ENCODE results near the gene TMPRSS9.

The TMPRSS9 gene

DNA sequence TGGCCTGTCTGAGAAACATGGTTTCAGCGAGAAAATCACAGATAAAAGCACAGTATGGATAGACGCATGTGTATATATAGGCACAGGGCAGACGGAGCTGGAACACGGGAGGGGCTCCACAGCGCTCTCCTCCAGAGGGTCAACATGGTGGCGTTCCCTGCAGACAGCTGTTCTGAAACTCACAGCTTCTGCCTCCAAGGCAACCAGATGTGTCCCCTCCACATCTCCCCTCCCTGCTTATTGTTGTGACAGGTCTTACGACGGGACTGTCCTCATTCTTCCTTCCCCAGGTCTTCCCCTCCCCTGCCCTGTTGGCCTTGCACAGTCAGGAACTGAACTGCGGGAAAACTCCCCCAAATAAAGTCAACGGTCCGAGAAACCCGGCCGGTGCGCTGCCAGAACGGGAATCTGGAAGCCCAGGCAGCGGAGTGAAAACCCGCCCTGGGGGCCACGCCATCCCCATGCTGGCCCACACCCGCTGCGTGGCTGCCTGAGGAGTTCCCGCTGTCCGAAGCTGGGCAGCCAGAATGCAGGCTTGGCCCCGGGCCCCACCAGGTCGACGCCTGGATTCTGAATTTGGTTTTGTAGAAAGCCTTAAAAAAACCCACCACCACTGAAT, 70.0 kb downstream of the TMPRSS9 start:
- no peak overlapping the region for H3K4me3 ChIP-seq (ENCODE audit: low read length)
- TF ChIP-seq, protein P1, sequence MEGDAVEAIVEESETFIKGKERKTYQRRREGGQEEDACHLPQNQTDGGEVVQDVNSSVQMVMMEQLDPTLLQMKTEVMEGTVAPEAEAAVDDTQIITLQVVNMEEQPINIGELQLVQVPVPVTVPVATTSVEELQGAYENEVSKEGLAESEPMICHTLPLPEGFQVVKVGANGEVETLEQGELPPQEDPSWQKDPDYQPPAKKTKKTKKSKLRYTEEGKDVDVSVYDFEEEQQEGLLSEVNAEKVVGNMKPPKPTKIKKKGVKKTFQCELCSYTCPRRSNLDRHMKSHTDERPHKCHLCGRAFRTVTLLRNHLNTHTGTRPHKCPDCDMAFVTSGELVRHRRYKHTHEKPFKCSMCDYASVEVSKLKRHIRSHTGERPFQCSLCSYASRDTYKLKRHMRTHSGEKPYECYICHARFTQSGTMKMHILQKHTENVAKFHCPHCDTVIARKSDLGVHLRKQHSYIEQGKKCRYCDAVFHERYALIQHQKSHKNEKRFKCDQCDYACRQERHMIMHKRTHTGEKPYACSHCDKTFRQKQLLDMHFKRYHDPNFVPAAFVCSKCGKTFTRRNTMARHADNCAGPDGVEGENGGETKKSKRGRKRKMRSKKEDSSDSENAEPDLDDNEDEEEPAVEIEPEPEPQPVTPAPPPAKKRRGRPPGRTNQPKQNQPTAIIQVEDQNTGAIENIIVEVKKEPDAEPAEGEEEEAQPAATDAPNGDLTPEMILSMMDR (conservative IDR thresholded peaks at IDR 0.05; ENCODE audit: low read length): no peak
- DNase-seq (ENCODE audit: low read depth): no peak

DNA sequence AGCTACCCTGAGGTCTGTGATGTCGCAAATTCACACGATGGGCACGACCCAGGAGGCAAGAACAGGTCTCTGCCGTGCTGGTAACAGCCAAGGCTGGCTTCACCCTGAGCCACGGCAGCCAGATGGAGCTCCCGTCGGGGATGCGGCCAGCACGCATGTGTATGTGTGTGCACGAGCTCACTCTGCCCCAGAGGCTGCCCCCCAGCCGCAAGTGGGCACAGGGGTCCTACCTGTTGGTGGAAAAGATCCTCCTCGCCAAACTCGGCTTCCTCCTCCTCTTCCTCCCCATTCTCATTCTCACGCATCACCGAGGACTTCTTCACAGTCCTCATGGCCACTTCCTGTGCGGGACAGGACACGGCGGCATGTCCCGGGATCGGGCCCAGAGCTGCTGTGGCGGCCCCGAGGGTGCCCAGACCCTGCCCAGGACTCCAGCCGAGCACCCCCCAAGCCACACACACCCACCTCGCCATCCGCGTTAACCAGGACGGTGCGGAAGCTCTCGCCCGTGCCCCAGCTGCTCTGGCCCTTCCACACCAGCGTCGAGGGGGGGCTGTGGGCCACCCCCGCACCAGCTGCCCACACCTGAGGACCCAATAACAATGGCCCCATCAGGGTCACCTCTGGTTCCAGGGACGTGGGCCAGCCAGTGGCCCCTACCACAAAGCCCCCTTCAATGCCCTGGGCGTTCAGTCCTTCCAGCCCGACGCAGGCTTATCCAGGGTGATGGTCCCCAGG, 71.4 kb downstream of the TMPRSS9 start:
- no peak for DNase-seq (ENCODE audit: low read depth)
- TF ChIP-seq, protein P1 (conservative IDR thresholded peaks at IDR 0.05; ENCODE audit: low read length): no peak
- H3K4me3 ChIP-seq (ENCODE audit: low read length): no peak overlapping the region

DNA sequence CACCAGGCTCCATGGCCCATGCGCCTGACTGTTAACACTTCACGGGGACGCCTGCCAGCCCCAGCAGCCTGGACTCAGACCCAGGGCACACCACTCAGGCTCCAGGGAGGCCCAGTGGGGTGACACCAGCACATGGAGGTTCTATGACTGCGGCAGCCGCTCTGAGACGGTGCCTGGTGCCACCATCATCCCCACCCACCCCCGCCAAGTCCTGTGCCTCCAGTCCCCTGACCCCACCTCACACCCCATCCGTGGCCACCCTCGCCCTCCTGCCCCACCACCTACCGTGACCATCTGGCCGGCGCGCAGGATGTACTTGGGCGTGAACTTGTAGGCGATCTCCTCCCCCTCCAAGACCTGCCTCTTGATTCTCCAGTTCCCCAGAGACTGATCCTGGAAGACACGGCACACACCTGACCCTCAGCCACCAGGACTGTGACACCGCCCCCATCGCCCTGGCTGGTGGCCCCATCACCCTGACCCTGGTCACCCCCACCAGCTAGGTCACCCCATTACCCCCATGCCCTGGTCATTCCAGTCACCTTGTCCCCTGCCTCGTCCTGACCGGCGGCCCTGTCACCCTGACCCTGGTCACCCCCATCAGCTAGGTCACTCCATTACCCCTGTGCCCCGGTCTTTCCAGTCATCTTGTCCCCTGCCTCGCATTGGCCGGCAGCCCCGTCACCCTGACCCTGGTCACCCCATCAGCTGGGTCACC, 72.2 kb downstream of the TMPRSS9 start:
- no peak overlapping the region for H3K4me3 ChIP-seq (ENCODE audit: low read length)
- DNase-seq (ENCODE audit: low read depth): no peak
- TF ChIP-seq, protein P1 (conservative IDR thresholded peaks at IDR 0.05; ENCODE audit: low read length): no peak

DNA sequence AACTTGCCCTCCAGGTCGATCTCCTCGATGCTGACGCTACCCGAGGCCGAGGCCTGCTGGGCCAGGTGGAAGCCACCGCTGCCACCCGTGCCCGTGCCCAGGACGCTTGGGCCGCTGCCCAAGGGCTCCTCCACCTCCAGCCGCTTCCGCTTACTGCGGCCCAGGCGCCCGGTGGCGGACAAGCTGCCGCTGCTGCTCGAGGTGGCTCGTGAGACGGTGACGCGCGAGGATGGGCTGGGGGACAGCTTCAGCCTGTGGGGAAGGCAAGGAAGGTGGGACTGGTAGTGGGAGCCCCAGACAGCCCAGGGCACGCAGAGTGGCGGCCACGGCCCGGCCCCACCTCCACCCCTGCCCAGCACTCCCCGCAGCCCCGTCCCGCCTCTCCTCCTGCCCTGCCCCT, 73.8 kb downstream of the TMPRSS9 start:
- H3K4me3 ChIP-seq (ENCODE audit: low read length): no peak overlapping the region
- no peak for DNase-seq (ENCODE audit: low read depth)
- TF ChIP-seq, protein P1 (conservative IDR thresholded peaks at IDR 0.05; ENCODE audit: low read length): no peak

DNA sequence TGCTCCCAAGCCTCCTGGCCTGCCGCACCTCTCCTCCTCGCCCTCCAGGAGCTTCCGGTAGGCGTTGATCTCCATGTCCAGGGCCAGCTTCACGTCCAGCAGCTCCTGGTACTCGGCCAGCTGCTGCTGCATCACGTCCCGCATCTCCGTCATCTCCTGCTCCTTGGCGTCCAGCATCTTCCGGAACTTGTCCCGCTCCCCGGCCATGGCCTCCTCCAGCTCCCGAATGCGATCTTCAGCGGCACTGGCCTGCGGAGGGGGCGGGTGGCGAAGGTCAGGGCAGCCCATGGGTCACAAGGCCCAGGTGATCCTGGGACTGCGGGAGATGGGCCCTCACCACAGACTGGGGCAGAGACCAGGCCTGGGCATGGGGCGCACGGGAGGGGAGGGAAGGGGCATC, 74.2 kb downstream of the TMPRSS9 start:
- H3K4me3 ChIP-seq (ENCODE audit: low read length): no peak overlapping the region
- DNase-seq (ENCODE audit: low read depth): no peak
- TF ChIP-seq, protein P1 (conservative IDR thresholded peaks at IDR 0.05; ENCODE audit: low read length): no peak

DNA sequence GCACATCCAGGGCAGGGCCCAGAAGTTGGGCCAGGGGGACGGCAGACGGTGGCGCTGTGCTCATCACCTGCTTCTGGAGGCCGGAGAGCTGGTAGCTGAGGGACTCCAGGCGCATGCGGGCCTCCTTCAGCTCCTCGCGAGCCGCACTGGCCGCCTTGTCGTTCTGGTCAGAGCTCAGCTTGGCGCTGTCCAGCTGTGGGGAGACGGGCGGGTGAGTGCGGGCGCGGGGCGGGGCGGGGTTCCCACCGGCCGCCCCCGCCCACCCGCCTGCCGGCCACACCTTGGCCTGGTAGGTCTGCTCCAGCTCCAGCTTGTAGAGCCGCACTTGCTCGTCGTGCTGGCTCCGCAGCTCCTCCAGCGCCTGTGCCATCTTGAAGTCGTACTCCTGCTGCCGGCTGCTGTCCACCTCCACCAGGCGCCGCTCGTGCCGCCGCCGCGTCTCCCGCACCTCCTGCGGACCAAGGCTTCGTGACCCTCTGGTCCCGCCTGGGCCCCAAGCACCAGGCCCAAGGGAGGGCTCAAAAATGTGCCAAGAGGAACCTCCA, 74.7 kb downstream of the TMPRSS9 start:
- H3K4me3 ChIP-seq (ENCODE audit: low read length): no peak overlapping the region
- TF ChIP-seq, protein P1 (conservative IDR thresholded peaks at IDR 0.05; ENCODE audit: low read length): no peak
- DNase-seq (ENCODE audit: low read depth): no peak
